Hepatocyte (in vitro differentiated cells): Measurements from ENCODE around the gene RMDN2.

Source experiments
- EZH2phosphoT487 ChIP-seq: fragments of 200-600 bp; sonication (generic); IDR thresholded peaks from one replicate; pipeline ENCODE4 v1.6.1; 2018; ENCODE audit warnings: antibody characterized with exemption, mild to moderate bottlenecking, low read depth, moderate library complexity; ENCODE audit not compliant: unreplicated experiment, severe bottlenecking
- TF ChIP-seq, protein P1 (sequence below): fragments of 200-600 bp; sonication (generic); IDR thresholded peaks from 2 replicates; pipeline ENCODE4 v1.5.1; 2016; ENCODE audit warnings: antibody characterized with exemption, mild to moderate bottlenecking; ENCODE audit not compliant: poor library complexity

DNA sequence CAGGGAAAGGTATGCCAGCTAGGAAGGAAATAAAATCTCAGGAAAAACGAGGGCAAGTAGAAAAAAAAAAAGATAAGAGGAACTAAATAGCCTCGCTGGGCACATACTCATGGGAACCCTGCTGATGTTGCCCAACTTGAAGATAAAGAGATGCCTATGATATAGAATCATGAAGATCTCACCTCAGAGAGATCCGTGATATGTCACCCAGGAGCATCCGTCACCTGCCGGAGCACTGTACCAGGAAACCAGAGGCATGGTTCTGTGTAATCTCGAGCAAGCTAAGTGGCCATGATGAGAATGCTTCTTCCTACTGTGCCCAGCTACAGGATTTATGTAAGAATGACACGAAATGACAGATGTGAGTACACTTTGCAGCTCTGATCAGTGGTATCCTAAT, 110.9 kb downstream of the RMDN2 start:
- TF ChIP-seq, protein P1, sequence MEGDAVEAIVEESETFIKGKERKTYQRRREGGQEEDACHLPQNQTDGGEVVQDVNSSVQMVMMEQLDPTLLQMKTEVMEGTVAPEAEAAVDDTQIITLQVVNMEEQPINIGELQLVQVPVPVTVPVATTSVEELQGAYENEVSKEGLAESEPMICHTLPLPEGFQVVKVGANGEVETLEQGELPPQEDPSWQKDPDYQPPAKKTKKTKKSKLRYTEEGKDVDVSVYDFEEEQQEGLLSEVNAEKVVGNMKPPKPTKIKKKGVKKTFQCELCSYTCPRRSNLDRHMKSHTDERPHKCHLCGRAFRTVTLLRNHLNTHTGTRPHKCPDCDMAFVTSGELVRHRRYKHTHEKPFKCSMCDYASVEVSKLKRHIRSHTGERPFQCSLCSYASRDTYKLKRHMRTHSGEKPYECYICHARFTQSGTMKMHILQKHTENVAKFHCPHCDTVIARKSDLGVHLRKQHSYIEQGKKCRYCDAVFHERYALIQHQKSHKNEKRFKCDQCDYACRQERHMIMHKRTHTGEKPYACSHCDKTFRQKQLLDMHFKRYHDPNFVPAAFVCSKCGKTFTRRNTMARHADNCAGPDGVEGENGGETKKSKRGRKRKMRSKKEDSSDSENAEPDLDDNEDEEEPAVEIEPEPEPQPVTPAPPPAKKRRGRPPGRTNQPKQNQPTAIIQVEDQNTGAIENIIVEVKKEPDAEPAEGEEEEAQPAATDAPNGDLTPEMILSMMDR, result no peak
- TF ChIP-seq EZH2phosphoT487, result no peak
